ENCODE data around the gene PSEN2. TPM values are rescaled to one million over a fixed set of nuclear protein-coding genes. Genes with fewer than 3 reads are reported as not detected.

The PSEN2 gene
- total and polyA plus RNA-seq, 9 of the 15 experiments (the other 6 are each of a cell fraction or from before 2014, with no cell fraction given) = 2.3 to 21.5 (median 13.7) TPM

DNA sequence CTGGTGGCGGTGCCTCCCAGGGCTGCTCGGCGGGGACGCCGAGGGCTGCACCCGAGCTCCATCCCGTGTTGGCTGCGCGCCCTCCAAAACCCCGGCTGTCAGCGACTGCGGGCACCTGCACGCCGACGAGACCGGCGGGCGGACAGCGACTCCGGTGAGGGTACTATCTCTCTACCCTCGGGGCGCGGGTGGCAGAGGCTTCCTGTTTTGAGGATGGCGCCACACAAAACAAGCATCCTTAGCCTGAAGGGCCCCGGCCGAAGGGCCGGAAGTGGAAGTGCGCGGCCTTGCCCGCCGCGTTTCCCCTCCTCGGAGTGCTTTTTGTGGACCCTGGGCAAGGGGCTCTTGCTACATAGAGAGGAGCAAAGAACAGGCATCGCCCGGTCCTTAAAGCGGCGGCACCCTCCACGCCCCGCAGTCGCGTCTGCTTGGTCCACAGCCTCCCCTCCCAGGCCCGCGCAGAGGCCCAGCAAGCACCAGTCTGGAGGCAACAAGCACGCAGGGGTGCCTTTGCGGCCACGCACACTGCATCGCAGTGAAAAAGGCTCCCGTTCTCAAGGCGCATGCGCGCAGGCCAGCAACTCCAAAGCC is 69.1 kb downstream of the PSEN2 start (continued):
- TF ChIP-seq THAP12 (CRISPR knock-in tag; IDR thresholded peaks at IDR 0.05) (peak; percentile 95), TCF15 (CRISPR knock-in tag; IDR thresholded peaks at IDR 0.05) (no peak), ZNF143 (CRISPR knock-in tag; IDR thresholded peaks at IDR 0.05) (peak; percentile 59; the same call in 1 of the 2 replicates), ZNF75A (CRISPR knock-in tag; IDR thresholded peaks at IDR 0.05) (no peak; the same call in 1 of the 2 replicates), NFE2L1 (tag; IDR thresholded peaks at IDR 0.05; ENCODE audit: borderline replicate concordance, low read depth) (no peak), NCOA6 (IDR thresholded peaks at IDR 0.05) (no peak), NEUROD1 (IDR thresholded peaks at IDR 0.05; ENCODE audit: borderline replicate concordance, low read depth, low read length, partially characterized antibody) (no peak), MAFG (tag; conservative IDR thresholded peaks at IDR 0.05) (no peak), WHSC1 (IDR thresholded peaks at IDR 0.05; ENCODE audit: low read length) (no peak), SMARCA5 (IDR thresholded peaks at IDR 0.05) (no peak), RBM22 (IDR thresholded peaks at IDR 0.05; ENCODE audit: low read depth, low read length, poor library complexity, severe bottlenecking) (peak; percentile 45), GATA2 (CRISPR knock-in tag; IDR thresholded peaks at IDR 0.05) (no peak), FOXA3 (CRISPR knock-in tag; conservative IDR thresholded peaks at IDR 0.05 in 1 of 2, IDR thresholded peaks at IDR 0.05 in 1 of 2) (no peak; a peak in 1 of 4 replicates), ZNF224 (CRISPR knock-in tag; IDR thresholded peaks at IDR 0.05) (peak; percentile 95), STAT5A (IDR thresholded peaks at IDR 0.05; ENCODE audit: borderline replicate concordance, low read length) (no peak), ELF1 (tag; IDR thresholded peaks at IDR 0.05) (peak; percentile 66), L3MBTL2 (IDR thresholded peaks at IDR 0.05) (0 out of 2 replicates have a peak, but pooled peaks have one; percentile 94)
- TF ChIP-seq, protein P1, sequence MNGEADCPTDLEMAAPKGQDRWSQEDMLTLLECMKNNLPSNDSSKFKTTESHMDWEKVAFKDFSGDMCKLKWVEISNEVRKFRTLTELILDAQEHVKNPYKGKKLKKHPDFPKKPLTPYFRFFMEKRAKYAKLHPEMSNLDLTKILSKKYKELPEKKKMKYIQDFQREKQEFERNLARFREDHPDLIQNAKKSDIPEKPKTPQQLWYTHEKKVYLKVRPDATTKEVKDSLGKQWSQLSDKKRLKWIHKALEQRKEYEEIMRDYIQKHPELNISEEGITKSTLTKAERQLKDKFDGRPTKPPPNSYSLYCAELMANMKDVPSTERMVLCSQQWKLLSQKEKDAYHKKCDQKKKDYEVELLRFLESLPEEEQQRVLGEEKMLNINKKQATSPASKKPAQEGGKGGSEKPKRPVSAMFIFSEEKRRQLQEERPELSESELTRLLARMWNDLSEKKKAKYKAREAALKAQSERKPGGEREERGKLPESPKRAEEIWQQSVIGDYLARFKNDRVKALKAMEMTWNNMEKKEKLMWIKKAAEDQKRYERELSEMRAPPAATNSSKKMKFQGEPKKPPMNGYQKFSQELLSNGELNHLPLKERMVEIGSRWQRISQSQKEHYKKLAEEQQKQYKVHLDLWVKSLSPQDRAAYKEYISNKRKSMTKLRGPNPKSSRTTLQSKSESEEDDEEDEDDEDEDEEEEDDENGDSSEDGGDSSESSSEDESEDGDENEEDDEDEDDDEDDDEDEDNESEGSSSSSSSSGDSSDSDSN (IDR thresholded peaks at IDR 0.05; ENCODE audit: borderline replicate concordance in 1 of 2, low read depth in 2 of 2, low read length in 2 of 2) = peak; percentile 30 to 70; a peak in 2 of 4 replicates
